RWPE2 (cell line): ENCODE data around the gene NEB.

ENCODE experiments used
- ATAC-seq: fragments of 200-7000 bp; cut with Tn5 transposase; 3 replicates; pipeline ENCODE4 v1.9.1; 2021; ENCODE audit warnings: low read depth
- DNase-seq: peaks from one replicate; pipeline ENCODE4 v3.0.0-alpha.2; 2020; ENCODE audit warnings: low spot score
- H3K27ac ChIP-seq: fragments of 450-650 bp; 2 replicates; pipeline ENCODE4 v1.5.1; 2017; ENCODE audit warnings: mild to moderate bottlenecking; ENCODE audit not compliant: poor library complexity, severe bottlenecking
- H3K27me3 ChIP-seq: fragments of 250-450 bp; sonication (Bioruptor Pico); 2 replicates; pipeline ENCODE4 v1.5.1; 2021; ENCODE audit warnings: mild to moderate bottlenecking, moderate library complexity; ENCODE audit not compliant: insufficient read depth, poor library complexity, severe bottlenecking
- H3K36me3 ChIP-seq: fragments of 250-450 bp; sonication (Bioruptor Pico); 2 replicates; pipeline ENCODE4 v1.5.1; 2020; ENCODE audit warnings: low read depth, mild to moderate bottlenecking, moderate library complexity
- H3K4me1 ChIP-seq: fragments of 250-450 bp; sonication (Bioruptor Pico); 2 replicates; pipeline ENCODE4 v1.5.1; 2021; ENCODE audit warnings: mild to moderate bottlenecking, moderate library complexity; ENCODE audit not compliant: insufficient read depth, poor library complexity, severe bottlenecking
- H3K4me3 ChIP-seq: fragments of 250-450 bp; sonication (Bioruptor Pico); 2 replicates; pipeline ENCODE4 v1.5.1; 2021; ENCODE audit warnings: mild to moderate bottlenecking, moderate library complexity; ENCODE audit not compliant: severe bottlenecking
- H3K9me3 ChIP-seq: fragments of 250-450 bp; sonication (Bioruptor Pico); 2 replicates; pipeline ENCODE4 v1.5.1; 2021; ENCODE audit warnings: mild to moderate bottlenecking, moderate library complexity; ENCODE audit not compliant: severe bottlenecking
- TF ChIP-seq, protein P1 (sequence below): fragments of 450-650 bp; IDR thresholded peaks from one replicate; pipeline ENCODE4 v1.5.1; 2017; ENCODE audit warnings: mild to moderate bottlenecking, moderate library complexity; ENCODE audit not compliant: poor library complexity, severe bottlenecking

NEB gene

DNA sequence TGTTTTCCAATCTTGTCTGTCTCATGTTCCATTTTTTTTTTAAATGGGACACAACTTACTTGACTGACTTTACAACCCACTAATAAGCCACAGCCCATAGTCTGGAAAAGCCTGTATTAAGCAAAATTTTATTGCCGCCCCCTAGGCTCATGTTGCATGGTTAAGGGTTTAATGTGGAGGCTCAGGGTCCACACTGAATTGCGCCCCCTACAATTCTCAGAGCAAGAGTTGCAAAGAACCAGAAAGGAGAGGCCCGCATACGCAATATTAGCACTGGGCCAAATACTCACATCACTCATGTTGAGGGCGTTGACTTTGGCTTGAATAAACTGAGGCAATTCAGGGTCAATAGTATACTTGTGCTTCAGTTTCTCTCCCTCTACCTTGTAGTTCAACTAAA is 65.5 kb downstream of the NEB start:
- DNase-seq (no peak), ATAC-seq (no peak)
- H3K36me3 ChIP-seq: no peaks in the 10 kb centered on the region

GRCh38 chr2:151665959-151666358 is 68.3 kb downstream of the NEB start:
- Histone ChIP-seq H3K27me3 (no peaks in the 10 kb centered on the region), H3K27ac (no peak overlapping the region), H3K4me3 (no peak overlapping the region), H3K4me1 (no peaks in the 10 kb centered on the region), H3K9me3 (no peaks in the 10 kb centered on the region), H3K36me3 (no peaks in the 10 kb centered on the region)
- DNase-seq: no peak
- TF ChIP-seq, protein P1, sequence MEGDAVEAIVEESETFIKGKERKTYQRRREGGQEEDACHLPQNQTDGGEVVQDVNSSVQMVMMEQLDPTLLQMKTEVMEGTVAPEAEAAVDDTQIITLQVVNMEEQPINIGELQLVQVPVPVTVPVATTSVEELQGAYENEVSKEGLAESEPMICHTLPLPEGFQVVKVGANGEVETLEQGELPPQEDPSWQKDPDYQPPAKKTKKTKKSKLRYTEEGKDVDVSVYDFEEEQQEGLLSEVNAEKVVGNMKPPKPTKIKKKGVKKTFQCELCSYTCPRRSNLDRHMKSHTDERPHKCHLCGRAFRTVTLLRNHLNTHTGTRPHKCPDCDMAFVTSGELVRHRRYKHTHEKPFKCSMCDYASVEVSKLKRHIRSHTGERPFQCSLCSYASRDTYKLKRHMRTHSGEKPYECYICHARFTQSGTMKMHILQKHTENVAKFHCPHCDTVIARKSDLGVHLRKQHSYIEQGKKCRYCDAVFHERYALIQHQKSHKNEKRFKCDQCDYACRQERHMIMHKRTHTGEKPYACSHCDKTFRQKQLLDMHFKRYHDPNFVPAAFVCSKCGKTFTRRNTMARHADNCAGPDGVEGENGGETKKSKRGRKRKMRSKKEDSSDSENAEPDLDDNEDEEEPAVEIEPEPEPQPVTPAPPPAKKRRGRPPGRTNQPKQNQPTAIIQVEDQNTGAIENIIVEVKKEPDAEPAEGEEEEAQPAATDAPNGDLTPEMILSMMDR: no peak
- ATAC-seq: no peak

More for the DNA sequence above, 65.5 kb downstream of the NEB start:
- TF ChIP-seq, protein P1: no peak
- Histone ChIP-seq H3K27ac (no peak overlapping the region), H3K9me3 (no peaks in the 10 kb centered on the region), H3K4me1 (no peaks in the 10 kb centered on the region), H3K27me3 (no peaks in the 10 kb centered on the region), H3K4me3 (no peak overlapping the region)

DNA sequence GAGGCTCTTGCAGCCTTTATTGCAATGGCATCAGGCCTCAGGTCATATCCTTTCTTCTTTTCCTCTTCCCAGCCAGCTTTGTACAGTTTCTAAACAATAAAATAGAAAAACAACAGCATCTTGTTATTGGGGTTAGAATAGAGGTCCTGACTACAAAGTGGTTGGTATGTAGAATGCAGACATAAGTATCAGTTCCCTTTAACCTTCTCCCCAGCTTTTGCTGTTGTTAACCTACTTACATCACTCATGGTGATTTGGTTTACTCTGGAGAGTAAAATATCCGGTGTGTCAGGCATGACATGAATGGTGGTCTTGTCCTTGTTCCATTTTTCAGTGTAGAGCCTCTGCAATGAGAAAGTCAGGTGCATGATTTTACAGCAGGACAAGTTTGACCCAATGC is 69.8 kb downstream of the NEB start:
- Histone ChIP-seq H3K9me3 (no peaks in the 10 kb centered on the region), H3K4me3 (no peak overlapping the region), H3K36me3 (no peaks in the 10 kb centered on the region), H3K4me1 (no peaks in the 10 kb centered on the region), H3K27me3 (no peaks in the 10 kb centered on the region), H3K27ac (no peak overlapping the region)
- TF ChIP-seq, protein P1: no peak
- ATAC-seq (no peak), DNase-seq (no peak)

- no peak for DNase-seq
- no peaks in the 10 kb centered on the region for H3K4me1 ChIP-seq
- ATAC-seq: no peak
- TF ChIP-seq, protein P1: no peak
- no peaks in the 10 kb centered on the region for H3K27me3 ChIP-seq
- H3K4me3 ChIP-seq: no peak overlapping the region
- no peak overlapping the region for H3K27ac ChIP-seq
- H3K36me3 ChIP-seq: no peaks in the 10 kb centered on the region
- no peaks in the 10 kb centered on the region for H3K9me3 ChIP-seq
These were observed 72.7 kb downstream of the NEB start for GRCh38 chr2:151661625-151662024.

- no peak overlapping the region for H3K4me3 ChIP-seq
- DNase-seq: no peak
- H3K27ac ChIP-seq: no peak overlapping the region
- H3K27me3 ChIP-seq: no peaks in the 10 kb centered on the region
- TF ChIP-seq, protein P1: no peak
- H3K4me1 ChIP-seq: no peaks in the 10 kb centered on the region
- H3K36me3 ChIP-seq: no peaks in the 10 kb centered on the region
- no peak for ATAC-seq
- H3K9me3 ChIP-seq: no peaks in the 10 kb centered on the region
These were observed 76.2 kb downstream of the NEB start for GRCh38 chr2:151658081-151658480.
